Measurements from ENCODE around the gene NFIB. TPM values are rescaled to one million over a fixed set of nuclear protein-coding genes. Genes with fewer than 3 reads are reported as not detected.

Gene NFIB
- total RNA-seq, 2 experiments from 2014 or later = not detected

GRCh38 chr9:14165376-14166035 lies 148.4 kb downstream of the NFIB start:
- Mint-ChIP-seq H3K9me3 (no peaks in the 10 kb centered on the region), H3K27ac (no peak overlapping the region), H3K36me3 (ENCODE audit: low read depth) (no peaks in the 10 kb centered on the region), H3K4me3 (no peak overlapping the region), H3K27me3 (ENCODE audit: low read depth) (no peaks in the 10 kb centered on the region), H3K4me1 (ENCODE audit: low read depth) (no peaks in the 10 kb centered on the region)
- CTCF ChIA-PET = no interaction called here
- intact Hi-C loops (cut with micrococcal nuclease) = no loop called here
- no peak for DNase-seq

- no peak overlapping the region for H3K27ac Mint-ChIP-seq
- no peaks in the 10 kb centered on the region for H3K4me1 Mint-ChIP-seq (ENCODE audit: low read depth)
These were observed 149.0 kb downstream of the NFIB start for GRCh38 chr9:14164908-14165307.

GRCh38 chr9:14159440-14160216 lies 154.3 kb downstream of the NFIB start:
- Mint-ChIP-seq H3K36me3 (ENCODE audit: low read depth) (no peaks in the 10 kb centered on the region), H3K4me3 (no peak overlapping the region), H3K9me3 (no peaks in the 10 kb centered on the region), H3K4me1 (ENCODE audit: low read depth) (peaks cover 5% of the 10 kb centered on the region), H3K27ac (no peak overlapping the region), H3K27me3 (ENCODE audit: low read depth) (no peaks in the 10 kb centered on the region)
- CTCF ChIA-PET = no interaction called here
- DNase-seq = no peak
- intact Hi-C loops (cut with micrococcal nuclease) = no loop called here

More at GRCh38 chr9:14164908-14165307, 149.0 kb downstream of the NFIB start:
- CTCF ChIA-PET = no interaction called here
- H3K27me3 Mint-ChIP-seq (ENCODE audit: low read depth) = no peaks in the 10 kb centered on the region
- no peaks in the 10 kb centered on the region for H3K36me3 Mint-ChIP-seq (ENCODE audit: low read depth)
- H3K4me3 Mint-ChIP-seq = no peak overlapping the region
- intact Hi-C loops (cut with micrococcal nuclease) = no loop called here
- DNase-seq = no peak
- no peaks in the 10 kb centered on the region for H3K9me3 Mint-ChIP-seq

GRCh38 chr9:14158916-14159315 lies 155.0 kb downstream of the NFIB start:
- Mint-ChIP-seq H3K9me3 (no peaks in the 10 kb centered on the region), H3K4me3 (no peak overlapping the region), H3K4me1 (ENCODE audit: low read depth) (peaks cover 5% of the 10 kb centered on the region), H3K36me3 (ENCODE audit: low read depth) (no peaks in the 10 kb centered on the region), H3K27ac (no peak overlapping the region), H3K27me3 (ENCODE audit: low read depth) (no peaks in the 10 kb centered on the region)
- no peak for DNase-seq
- CTCF ChIA-PET = no interaction called here
- intact Hi-C loops (cut with micrococcal nuclease) = no loop called here

GRCh38 chr9:14158136-14158813 lies 155.7 kb downstream of the NFIB start:
- CTCF ChIA-PET = no interaction called here
- H3K4me1 Mint-ChIP-seq (ENCODE audit: low read depth) = peaks cover 5% of the 10 kb centered on the region

GRCh38 chr9:14157191-14157590 lies 156.8 kb downstream of the NFIB start:
- DNase-seq = no peak
- CTCF ChIA-PET = no interaction called here
- Mint-ChIP-seq H3K27me3 (ENCODE audit: low read depth) (no peaks in the 10 kb centered on the region), H3K9me3 (no peaks in the 10 kb centered on the region), H3K27ac (no peak overlapping the region), H3K36me3 (ENCODE audit: low read depth) (no peaks in the 10 kb centered on the region), H3K4me1 (ENCODE audit: low read depth) (peaks cover 5% of the 10 kb centered on the region), H3K4me3 (no peak overlapping the region)
- intact Hi-C loops (cut with micrococcal nuclease) = no loop called here

More at GRCh38 chr9:14158136-14158813, 155.7 kb downstream of the NFIB start:
- Mint-ChIP-seq H3K27me3 (ENCODE audit: low read depth) (no peaks in the 10 kb centered on the region), H3K27ac (no peak overlapping the region), H3K36me3 (ENCODE audit: low read depth) (no peaks in the 10 kb centered on the region), H3K9me3 (no peaks in the 10 kb centered on the region), H3K4me3 (no peak overlapping the region)
- intact Hi-C loops (cut with micrococcal nuclease) = no loop called here
- DNase-seq = no peak

GRCh38 chr9:14156046-14156445 lies 157.9 kb downstream of the NFIB start:
- H3K27me3 Mint-ChIP-seq (ENCODE audit: low read depth) = no peaks in the 10 kb centered on the region
- CTCF ChIA-PET = no interaction called here
- H3K9me3 Mint-ChIP-seq = no peaks in the 10 kb centered on the region
- H3K27ac Mint-ChIP-seq = no peak overlapping the region
- no peaks in the 10 kb centered on the region for H3K36me3 Mint-ChIP-seq (ENCODE audit: low read depth)
- no peak overlapping the region for H3K4me3 Mint-ChIP-seq
- intact Hi-C loops (cut with micrococcal nuclease) = no loop called here
- H3K4me1 Mint-ChIP-seq (ENCODE audit: low read depth) = peaks cover 5% of the 10 kb centered on the region
- DNase-seq = no peak

GRCh38 chr9:14155237-14155636 lies 158.7 kb downstream of the NFIB start:
- no peak overlapping the region for H3K27ac Mint-ChIP-seq
- H3K4me3 Mint-ChIP-seq = no peak overlapping the region
- no peaks in the 10 kb centered on the region for H3K27me3 Mint-ChIP-seq (ENCODE audit: low read depth)
- no peak for DNase-seq
- intact Hi-C loops (cut with micrococcal nuclease) = no loop called here
- H3K4me1 Mint-ChIP-seq (ENCODE audit: low read depth) = peaks cover 5% of the 10 kb centered on the region
- no peaks in the 10 kb centered on the region for H3K36me3 Mint-ChIP-seq (ENCODE audit: low read depth)
- no peaks in the 10 kb centered on the region for H3K9me3 Mint-ChIP-seq
- CTCF ChIA-PET = no interaction called here

- CTCF ChIA-PET = no interaction called here
These were observed 160.6 kb downstream of the NFIB start for GRCh38 chr9:14153310-14153720.

GRCh38 chr9:14151451-14151850 lies 162.5 kb downstream of the NFIB start:
- DNase-seq = no peak
- H3K27me3 Mint-ChIP-seq (ENCODE audit: low read depth) = no peaks in the 10 kb centered on the region
- H3K4me3 Mint-ChIP-seq = no peak overlapping the region
- peaks cover 5% of the 10 kb centered on the region for H3K4me1 Mint-ChIP-seq (ENCODE audit: low read depth)
- intact Hi-C loops (cut with micrococcal nuclease) = no loop called here
- H3K36me3 Mint-ChIP-seq (ENCODE audit: low read depth) = no peaks in the 10 kb centered on the region
- CTCF ChIA-PET = no interaction called here
- no peaks in the 10 kb centered on the region for H3K9me3 Mint-ChIP-seq
- no peak overlapping the region for H3K27ac Mint-ChIP-seq

More at GRCh38 chr9:14153310-14153720, 160.6 kb downstream of the NFIB start:
- Mint-ChIP-seq H3K27ac (no peak overlapping the region), H3K4me1 (ENCODE audit: low read depth) (peaks cover 5% of the 10 kb centered on the region), H3K27me3 (ENCODE audit: low read depth) (no peaks in the 10 kb centered on the region), H3K36me3 (ENCODE audit: low read depth) (no peaks in the 10 kb centered on the region), H3K4me3 (no peak overlapping the region), H3K9me3 (no peaks in the 10 kb centered on the region)
- DNase-seq = no peak
- intact Hi-C loops (cut with micrococcal nuclease) = no loop called here

- no peaks in the 10 kb centered on the region for H3K27me3 Mint-ChIP-seq (ENCODE audit: low read depth)
- no peak overlapping the region for H3K27ac Mint-ChIP-seq
- no peaks in the 10 kb centered on the region for H3K36me3 Mint-ChIP-seq (ENCODE audit: low read depth)
- no peak overlapping the region for H3K4me3 Mint-ChIP-seq
- intact Hi-C loops (cut with micrococcal nuclease) = no loop called here
- no peaks in the 10 kb centered on the region for H3K9me3 Mint-ChIP-seq
- no peak for DNase-seq
- H3K4me1 Mint-ChIP-seq (ENCODE audit: low read depth) = no peaks in the 10 kb centered on the region
- CTCF ChIA-PET = no interaction called here
These were observed 165.3 kb downstream of the NFIB start for GRCh38 chr9:14148501-14149103.

GRCh38 chr9:14147738-14148137 lies 166.2 kb downstream of the NFIB start:
- CTCF ChIA-PET = no interaction called here
- Mint-ChIP-seq H3K9me3 (no peaks in the 10 kb centered on the region), H3K4me1 (ENCODE audit: low read depth) (no peaks in the 10 kb centered on the region), H3K27ac (no peak overlapping the region), H3K4me3 (no peak overlapping the region), H3K36me3 (ENCODE audit: low read depth) (no peaks in the 10 kb centered on the region), H3K27me3 (ENCODE audit: low read depth) (no peaks in the 10 kb centered on the region)
- intact Hi-C loops (cut with micrococcal nuclease) = no loop called here
- DNase-seq = no peak

Data from activated naive CD4-positive, alpha-beta T cell treated with anti-CD3 and anti-CD28 coated beads for 36 hours (primary cell).